GM19035 (cell line): ENCODE data around the gene ZIK1.

Experiments
- ATAC-seq: cut with Tn5 transposase; IDR thresholded peaks from one replicate; pipeline ENCODE4 v1.9.1; 2021; ENCODE audit not compliant: unreplicated experiment

The ZIK1 gene

GRCh38 chr19:57583521-57584416 is at the start of gene ZIK1:
Gene ZIK1 (plus strand): TSS chr19:57584145. CDS start chr19:57584357, 212 bp downstream.
- ATAC-seq: no peak

GRCh38 chr19:57537953-57538547 is 45.9 kb upstream of the ZIK1 start:
- no peak for ATAC-seq

GRCh38 chr19:57546513-57546912 is 37.4 kb upstream of the ZIK1 start:
- ATAC-seq: no peak

GRCh38 chr19:57552432-57552831 is 31.5 kb upstream of the ZIK1 start:
- no peak for ATAC-seq

- ATAC-seq: no peak
Measured at GRCh38 chr19:57557659-57558058, 26.3 kb upstream of the ZIK1 start.

GRCh38 chr19:57558525-57558924 is 25.4 kb upstream of the ZIK1 start:
- no peak for ATAC-seq

GRCh38 chr19:57559008-57559403 is 24.9 kb upstream of the ZIK1 start:
- peak; percentile 8 for ATAC-seq

GRCh38 chr19:57559404-57560025 is 24.4 kb upstream of the ZIK1 start, which contains the start of gene ZNF550:
Gene ZNF550 (minus strand): TSS chr19:57559863. CDS start chr19:57559682, 181 bp downstream.
- peak; percentile 94 for ATAC-seq

- ATAC-seq: peak; percentile 14
Measured at GRCh38 chr19:57560049-57560491, 23.9 kb upstream of the ZIK1 start.

- ATAC-seq: no peak
Measured at GRCh38 chr19:57563547-57563946, 20.4 kb upstream of the ZIK1 start.

GRCh38 chr19:57566396-57567265 is 17.3 kb upstream of the ZIK1 start:
- no peak for ATAC-seq

GRCh38 chr19:57570707-57571106 is 13.2 kb upstream of the ZIK1 start:
- no peak for ATAC-seq

- ATAC-seq: no peak
Measured at GRCh38 chr19:57572415-57572947, 11.5 kb upstream of the ZIK1 start.

GRCh38 chr19:57576661-57577060 is 7.3 kb upstream of the ZIK1 start:
- no peak for ATAC-seq

- peak; percentile 93 for ATAC-seq
Measured at GRCh38 chr19:57578487-57579205, 5.3 kb upstream of the ZIK1 start, which contains the start of gene ZNF416. Gene ZNF416 (minus strand): TSS chr19:57578911. CDS start chr19:57578704, 207 bp downstream.

GRCh38 chr19:57583104-57583520 is 833 bp upstream of the ZIK1 start:
- ATAC-seq: no peak

GRCh38 chr19:57587529-57587928 is 3.6 kb downstream of the ZIK1 start:
- no peak for ATAC-seq

- peak; percentile 14 for ATAC-seq
Measured at GRCh38 chr19:57599377-57599760, 15.4 kb downstream of the ZIK1 start.

GRCh38 chr19:57599761-57600383 is 15.9 kb downstream of the ZIK1 start, which contains the start of gene ZNF530:
Gene ZNF530 (plus strand): TSS chr19:57599885. CDS start chr19:57604346, 4,461 bp downstream.
- peak; percentile 95 for ATAC-seq
